SK-N-SH (cell line): ENCODE results near the gene RALGDS. TPM values are rescaled to one million over a fixed set of nuclear protein-coding genes. Genes with fewer than 3 reads are reported as not detected.
A peak's percentile ranks its signal among the peaks of the same experiment; 100 is the strongest.

Experiments
- CTCF ChIA-PET: fragments of 300-600, 350-600 bp; formaldehyde crosslinking; extraction: SDS; loops from one replicate; lab custom pipeline; 2021; lab: Yijun Ruan, JAX
- POLR2A ChIA-PET: fragments of 350-600 bp; sonication (Branson Sonifier 250); formaldehyde crosslinking; extraction: SDS; loops from one replicate; lab custom pipeline; 2020; ENCODE audit warnings: antibody characterized with exemption, inconsistent platforms; lab: Yijun Ruan, JAX
- DNase-seq: peaks from one replicate; pipeline ENCODE4 v3.0.0; 2012
- H2AFZ ChIP-seq: fragments of 200-600 bp; sonication (generic); 2 replicates; pipeline ENCODE4 v1.8.1; 2016; ENCODE audit warnings: antibody characterized with exemption, mild to moderate bottlenecking, low read depth
- H3F3A ChIP-seq: fragments of 200-600 bp; sonication (generic); replicated peaks from 2 replicates; pipeline ENCODE3; 2016; ENCODE audit warnings: antibody characterized with exemption, mild to moderate bottlenecking; ENCODE audit not compliant: insufficient read depth
- H3K27ac ChIP-seq, 2 experiments: fragments of 200-500 bp in 1 of 2; fragments of 200-600 bp in 1 of 2; sonication (Bioruptor generic) in 1 of 2; sonication (generic), shearing (Covaris generic) in 1 of 2; 2 replicates each; pipeline versions ENCODE4 v1.5.1 to v1.6.1; 2014 to 2016; ENCODE audit warnings: low read depth in 2 of 2, inconsistent platforms in 1 of 2, low read length in 1 of 2, mild to moderate bottlenecking in 1 of 2, mixed read lengths in 1 of 2
- H3K27me3 ChIP-seq: fragments of 200-600 bp; sonication (generic), shearing (Covaris generic); 2 replicates; pipeline ENCODE4 v1.6.1; 2016; ENCODE audit warnings: mixed run types; ENCODE audit not compliant: insufficient read depth
- H3K36me3 ChIP-seq, 2 experiments: fragments of 200-500 bp in 1 of 2; fragments of 200-600 bp in 1 of 2; sonication (Bioruptor generic) in 1 of 2; sonication (generic) in 1 of 2; replicated peaks in 1 of 2; 2 replicates each; pipeline versions ENCODE3 to v1.5.1; 2014 to 2016; ENCODE audit warnings: low read length in 1 of 2, mild to moderate bottlenecking in 1 of 2; ENCODE audit not compliant: insufficient read depth in 2 of 2, control insufficient read depth in 1 of 2
- H3K4me1 ChIP-seq, 2 experiments: fragments of 200-500 bp in 1 of 2; fragments of 200-600 bp in 1 of 2; sonication (Bioruptor generic) in 1 of 2; sonication (generic), shearing (Covaris generic) in 1 of 2; 2 replicates each; pipeline versions ENCODE4 v1.5.1 to v1.6.1; 2014 to 2016; ENCODE audit warnings: low read depth in 1 of 2, low read length in 1 of 2, mixed run types in 1 of 2; ENCODE audit not compliant: insufficient read depth in 2 of 2, control insufficient read depth in 1 of 2
- H3K4me2 ChIP-seq: fragments of 200-600 bp; sonication (generic), shearing (Covaris generic); 2 replicates; pipeline ENCODE4 v1.6.1; 2017; ENCODE audit warnings: mixed run types
- H3K4me3 ChIP-seq, 2 experiments: fragments of 200-500 bp in 1 of 2; fragments of 200-600 bp in 1 of 2; sonication (Bioruptor generic) in 1 of 2; sonication (generic), shearing (Covaris generic) in 1 of 2; 2 replicates each; pipeline versions ENCODE4 v1.5.1 to v1.8.1; 2014 to 2016; ENCODE audit warnings: low read depth in 2 of 2, inconsistent platforms in 1 of 2, low read length in 1 of 2, mild to moderate bottlenecking in 1 of 2, mixed read lengths in 1 of 2, moderate library complexity in 1 of 2
- H3K79me2 ChIP-seq: fragments of 200-600 bp; sonication (generic); 2 replicates; pipeline ENCODE4 v1.8.1; 2017; ENCODE audit warnings: mild to moderate bottlenecking; ENCODE audit not compliant: insufficient read depth
- H3K9ac ChIP-seq: fragments of 200-600 bp; sonication (generic); 2 replicates; pipeline ENCODE4 v1.6.1; 2017; ENCODE audit warnings: mixed run types
- H3K9me2 ChIP-seq: fragments of 200-600 bp; sonication (generic); 2 replicates; pipeline ENCODE4 v1.6.1; 2017; ENCODE audit warnings: mixed run types
- H3K9me3 ChIP-seq: fragments of 200-600 bp; sonication (generic); 2 replicates; pipeline ENCODE4 v1.6.1; 2017; ENCODE audit warnings: mixed run types, mild to moderate bottlenecking, moderate library complexity
- H4K20me1 ChIP-seq: fragments of 200-600 bp; sonication (generic); 2 replicates; pipeline ENCODE4 v1.6.1; 2017; ENCODE audit warnings: mild to moderate bottlenecking, mixed run types; ENCODE audit not compliant: insufficient read depth
- FOSL2 ChIP-seq: IDR thresholded peaks from 2 replicates; pipeline ENCODE4 v1.4.0; 2012; ENCODE audit warnings: low read depth, mild to moderate bottlenecking, moderate library complexity, borderline replicate concordance
- MXI1 ChIP-seq: IDR thresholded peaks from 2 replicates; pipeline ENCODE4 v1.6.1; 2012; ENCODE audit warnings: mild to moderate bottlenecking, low read depth, low read length, improper control_type of control experiment
- RXRA ChIP-seq: IDR thresholded peaks from 2 replicates; pipeline ENCODE4 v1.4.0; 2012; ENCODE audit warnings: low read depth, mild to moderate bottlenecking, borderline replicate concordance
- SMC3 ChIP-seq: IDR thresholded peaks from 2 replicates; pipeline ENCODE4 v1.6.1; 2012; ENCODE audit warnings: low read depth, low read length, improper control_type of control experiment
- USF1 ChIP-seq: IDR thresholded peaks from 2 replicates; pipeline ENCODE4 v1.4.0; 2012; ENCODE audit warnings: low read depth, borderline replicate concordance
- YY1 ChIP-seq: IDR thresholded peaks from 2 replicates; pipeline ENCODE4 v1.4.0; 2012; ENCODE audit warnings: low read depth, mild to moderate bottlenecking
- WGBS: methylation state at CpG from one replicate; pipeline ENCODE4 v1.1.6; 2017; ENCODE audit warnings: low lambda C conversion rate; 5-methylcytosine and 5-hydroxymethylcytosine counted together
- polyA plus RNA-seq, 3 experiments: library from polyadenylated mRNA; depleted of rRNA; stranded (reverse); fragments of >200 nt; gene quantifications; 2 replicates each; pipeline ENCODE4 v1.2.3, GENCODE V29; 2012
- TF ChIP-seq, protein P1 (sequence below): fragments of 200-600 bp; sonication (generic); IDR thresholded peaks from 2 replicates; pipeline ENCODE4 v1.6.1; 2017; ENCODE audit warnings: antibody characterized with exemption, mild to moderate bottlenecking, moderate library complexity

The RALGDS gene
- polyA plus RNA-seq, 1 of the 3 experiments (the other 2 are of a cell fraction), result 64.7 TPM

GRCh38 chr9:133126697-133127339 is 5.8 kb upstream of the RALGDS start:
- Histone ChIP-seq H3K4me2 (peak overlapping the region; percentile 33; the same call in 1 of the 2 replicates), H3F3A (peaks cover 14% of the 10 kb centered on the region), H3K9me3 (no peaks in the 10 kb centered on the region), H3K79me2 (no peaks in the 10 kb centered on the region), H3K9me2 (no peaks in the 10 kb centered on the region), H2AFZ (no peak overlapping the region), H3K36me3 (no peaks in the 10 kb centered on the region), H3K4me1 (peaks cover 12 to 54% of the 10 kb centered on the region in 2 experiments; a peak in 3 of 4 replicates), H3K27me3 (no peaks in the 10 kb centered on the region), H3K27ac (no peak overlapping the region; a peak in 1 of 4 replicates), H3K4me3 (no peak overlapping the region), H3K9ac (no peak overlapping the region), H4K20me1 (peaks cover 44% of the 10 kb centered on the region)
- ChIA-PET CTCF (interaction anchor here (0.9 to 4.3 kb wide), 3 partner anchors 18 to 24 kb away, joined by 3 to 28 read pairs (median 4); no protein-coding TSS in a partner anchor), POLR2A (no interaction called here)
- TF ChIP-seq FOSL2 (no peak), USF1 (no peak), RXRA (no peak), YY1 (no peak), MXI1 (no peak), SMC3 (no peak)
- WGBS, result 86% methylated on average over 13 of the region's 17 CpGs
- no peak for DNase-seq

- no peak overlapping the region for H3K9ac ChIP-seq
Measured at GRCh38 chr9:133125941-133126696, 5.1 kb upstream of the RALGDS start.

More at GRCh38 chr9:133125941-133126696, 5.1 kb upstream of the RALGDS start:
- Histone ChIP-seq H3K36me3 (no peaks in the 10 kb centered on the region), H3K9me3 (no peaks in the 10 kb centered on the region), H2AFZ (no peak overlapping the region), H3K79me2 (no peaks in the 10 kb centered on the region), H3K9me2 (no peaks in the 10 kb centered on the region), H3K27me3 (no peaks in the 10 kb centered on the region), H3K4me1 (peaks cover 12 to 54% of the 10 kb centered on the region in 2 experiments; a peak in 3 of 4 replicates), H3K27ac (no peak overlapping the region; a peak in 1 of 4 replicates), H3K4me2 (peak overlapping the region; percentile 33; the same call in 1 of the 2 replicates), H3K4me3 (no peak overlapping the region), H4K20me1 (peaks cover 42% of the 10 kb centered on the region), H3F3A (peaks cover 19% of the 10 kb centered on the region)
- peak; percentile 56 for DNase-seq
- TF ChIP-seq, protein P1, sequence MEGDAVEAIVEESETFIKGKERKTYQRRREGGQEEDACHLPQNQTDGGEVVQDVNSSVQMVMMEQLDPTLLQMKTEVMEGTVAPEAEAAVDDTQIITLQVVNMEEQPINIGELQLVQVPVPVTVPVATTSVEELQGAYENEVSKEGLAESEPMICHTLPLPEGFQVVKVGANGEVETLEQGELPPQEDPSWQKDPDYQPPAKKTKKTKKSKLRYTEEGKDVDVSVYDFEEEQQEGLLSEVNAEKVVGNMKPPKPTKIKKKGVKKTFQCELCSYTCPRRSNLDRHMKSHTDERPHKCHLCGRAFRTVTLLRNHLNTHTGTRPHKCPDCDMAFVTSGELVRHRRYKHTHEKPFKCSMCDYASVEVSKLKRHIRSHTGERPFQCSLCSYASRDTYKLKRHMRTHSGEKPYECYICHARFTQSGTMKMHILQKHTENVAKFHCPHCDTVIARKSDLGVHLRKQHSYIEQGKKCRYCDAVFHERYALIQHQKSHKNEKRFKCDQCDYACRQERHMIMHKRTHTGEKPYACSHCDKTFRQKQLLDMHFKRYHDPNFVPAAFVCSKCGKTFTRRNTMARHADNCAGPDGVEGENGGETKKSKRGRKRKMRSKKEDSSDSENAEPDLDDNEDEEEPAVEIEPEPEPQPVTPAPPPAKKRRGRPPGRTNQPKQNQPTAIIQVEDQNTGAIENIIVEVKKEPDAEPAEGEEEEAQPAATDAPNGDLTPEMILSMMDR, result no peak
- TF ChIP-seq MXI1, result peak; percentile 92
- ChIA-PET POLR2A (no interaction called here), CTCF (interaction anchor here (0.9 to 4.3 kb wide), 5 partner anchors 10 to 54 kb away, joined by 3 to 28 read pairs (median 3); no protein-coding TSS in a partner anchor)
- 62% methylated on average over 21 of the region's 24 CpGs for WGBS
